ENCODE results near the gene SAP130. TPM values are rescaled to one million over a fixed set of nuclear protein-coding genes. Genes with fewer than 3 reads are reported as not detected.
A peak's percentile ranks its signal among the peaks of the same experiment; 100 is the strongest.

Gene SAP130
- total RNA-seq, 1 experiment from 2014 or later: 3.5 TPM

- in situ Hi-C loops (cut with HindIII; ENCODE audit: low pct_unique_long_range_greater_than_20kb, low sequenced_read_pairs): no loop called here
- peak; percentile 6 for DNase-seq (ENCODE audit: low read depth)
These were observed 802 bp upstream of the SAP130 start for GRCh38 chr2:128028668-128029054.

- peak; percentile 97 for DNase-seq (ENCODE audit: low read depth)
- in situ Hi-C loops (cut with HindIII; ENCODE audit: low pct_unique_long_range_greater_than_20kb, low sequenced_read_pairs): no loop called here
These were observed 520 bp downstream of the SAP130 start for GRCh38 chr2:128027278-128027800.

GRCh38 chr2:128026448-128027277 lies 1.2 kb downstream of the SAP130 start:
- in situ Hi-C loops (cut with HindIII; ENCODE audit: low pct_unique_long_range_greater_than_20kb, low sequenced_read_pairs): no loop called here
- DNase-seq (ENCODE audit: low read depth): no peak

- in situ Hi-C loops (cut with HindIII; ENCODE audit: low pct_unique_long_range_greater_than_20kb, low sequenced_read_pairs): no loop called here
- DNase-seq (ENCODE audit: low read depth): no peak
These were observed 3.0 kb downstream of the SAP130 start for GRCh38 chr2:128024816-128025215.

- in situ Hi-C loops (cut with HindIII; ENCODE audit: low pct_unique_long_range_greater_than_20kb, low sequenced_read_pairs): no loop called here
- no peak for DNase-seq (ENCODE audit: low read depth)
These were observed 10.3 kb downstream of the SAP130 start for GRCh38 chr2:128017561-128017960.

GRCh38 chr2:128016620-128017019 lies 11.2 kb downstream of the SAP130 start:
- in situ Hi-C loops (cut with HindIII; ENCODE audit: low pct_unique_long_range_greater_than_20kb, low sequenced_read_pairs): no loop called here
- no peak for DNase-seq (ENCODE audit: low read depth)

- in situ Hi-C loops (cut with HindIII; ENCODE audit: low pct_unique_long_range_greater_than_20kb, low sequenced_read_pairs): no loop called here
These were observed 15.2 kb downstream of the SAP130 start for GRCh38 chr2:128012698-128013097.

GRCh38 chr2:128008074-128008672 lies 19.7 kb downstream of the SAP130 start:
- in situ Hi-C loops (cut with HindIII; ENCODE audit: low pct_unique_long_range_greater_than_20kb, low sequenced_read_pairs): no loop called here
- DNase-seq (ENCODE audit: low read depth): no peak

More at GRCh38 chr2:128012698-128013097, 15.2 kb downstream of the SAP130 start:
- no peak for DNase-seq (ENCODE audit: low read depth)

GRCh38 chr2:128004509-128004908 lies 23.4 kb downstream of the SAP130 start:
- no peak for DNase-seq (ENCODE audit: low read depth)
- in situ Hi-C loops (cut with HindIII; ENCODE audit: low pct_unique_long_range_greater_than_20kb, low sequenced_read_pairs): no loop called here

GRCh38 chr2:128003463-128003862 lies 24.4 kb downstream of the SAP130 start:
- in situ Hi-C loops (cut with HindIII; ENCODE audit: low pct_unique_long_range_greater_than_20kb, low sequenced_read_pairs): no loop called here

GRCh38 chr2:127996160-127996559 lies 31.7 kb downstream of the SAP130 start:
- DNase-seq (ENCODE audit: low read depth): no peak
- in situ Hi-C loops (cut with HindIII; ENCODE audit: low pct_unique_long_range_greater_than_20kb, low sequenced_read_pairs): no loop called here

More at GRCh38 chr2:128003463-128003862, 24.4 kb downstream of the SAP130 start:
- DNase-seq (ENCODE audit: low read depth): no peak

- no peak for DNase-seq (ENCODE audit: low read depth)
- in situ Hi-C loops (cut with HindIII; ENCODE audit: low pct_unique_long_range_greater_than_20kb, low sequenced_read_pairs): no loop called here
These were observed 32.1 kb downstream of the SAP130 start for GRCh38 chr2:127995725-127996124.

- DNase-seq (ENCODE audit: low read depth): no peak
- in situ Hi-C loops (cut with HindIII; ENCODE audit: low pct_unique_long_range_greater_than_20kb, low sequenced_read_pairs): no loop called here
These were observed 34.2 kb downstream of the SAP130 start for GRCh38 chr2:127993659-127994058.

GRCh38 chr2:127991742-127992141 lies 36.1 kb downstream of the SAP130 start:
- DNase-seq (ENCODE audit: low read depth): no peak
- in situ Hi-C loops (cut with HindIII; ENCODE audit: low pct_unique_long_range_greater_than_20kb, low sequenced_read_pairs): no loop called here

- no peak for DNase-seq (ENCODE audit: low read depth)
- in situ Hi-C loops (cut with HindIII; ENCODE audit: low pct_unique_long_range_greater_than_20kb, low sequenced_read_pairs): no loop called here
These were observed 41.2 kb downstream of the SAP130 start for GRCh38 chr2:127986548-127987079.

- DNase-seq (ENCODE audit: low read depth): no peak
- in situ Hi-C loops (cut with HindIII; ENCODE audit: low pct_unique_long_range_greater_than_20kb, low sequenced_read_pairs): no loop called here
These were observed 42.1 kb downstream of the SAP130 start for GRCh38 chr2:127985735-127986134.

- in situ Hi-C loops (cut with HindIII; ENCODE audit: low pct_unique_long_range_greater_than_20kb, low sequenced_read_pairs): no loop called here
- no peak for DNase-seq (ENCODE audit: low read depth)
These were observed 42.7 kb downstream of the SAP130 start for GRCh38 chr2:127985026-127985734.

- no peak for DNase-seq (ENCODE audit: low read depth)
- in situ Hi-C loops (cut with HindIII; ENCODE audit: low pct_unique_long_range_greater_than_20kb, low sequenced_read_pairs): no loop called here
These were observed 43.3 kb downstream of the SAP130 start for GRCh38 chr2:127984551-127984950.

- in situ Hi-C loops (cut with HindIII; ENCODE audit: low pct_unique_long_range_greater_than_20kb, low sequenced_read_pairs): no loop called here
- DNase-seq (ENCODE audit: low read depth): no peak
These were observed 58.4 kb downstream of the SAP130 start for GRCh38 chr2:127969446-127969845.

All from Caki2 (cell line).